Loucy (cell line): ENCODE results near the gene MRPS2.

ENCODE experiments used
- H2AFZ ChIP-seq: fragments of 200-600 bp; sonication (generic); 2 replicates; pipeline ENCODE4 v1.6.0; 2016; ENCODE audit warnings: antibody characterized with exemption, mild to moderate bottlenecking, low read length, moderate library complexity
- H3F3A ChIP-seq: fragments of 200-600 bp; 2 replicates; pipeline ENCODE4 v1.6.0; 2016; ENCODE audit warnings: antibody characterized with exemption, low read depth, mild to moderate bottlenecking
- H3K27me3 ChIP-seq: fragments of 200-600 bp; sonication (generic); 2 replicates; pipeline ENCODE4 v1.6.1; 2014; ENCODE audit warnings: low read length, mild to moderate bottlenecking; ENCODE audit not compliant: insufficient read depth, poor library complexity, severe bottlenecking
- H3K36me3 ChIP-seq: fragments of 200-600 bp; sonication (generic); 2 replicates; pipeline ENCODE4 v1.6.1; 2016; ENCODE audit warnings: low read length; ENCODE audit not compliant: insufficient read depth
- H3K4me1 ChIP-seq: fragments of 200-600 bp; sonication (generic); 2 replicates; pipeline ENCODE4 v1.5.1; 2014; ENCODE audit warnings: low read length, mild to moderate bottlenecking; ENCODE audit not compliant: insufficient read depth, poor library complexity, severe bottlenecking
- H3K4me2 ChIP-seq: fragments of 200-600 bp; sonication (generic); 2 replicates; pipeline ENCODE4 v1.6.0; 2014; ENCODE audit warnings: antibody characterized with exemption, low read length, low read depth, mild to moderate bottlenecking; ENCODE audit not compliant: poor library complexity, severe bottlenecking
- H3K4me3 ChIP-seq: fragments of 200-600 bp; sonication (generic); 2 replicates; pipeline ENCODE4 v1.5.1; 2014; ENCODE audit warnings: low read length, mild to moderate bottlenecking, mixed read lengths; ENCODE audit not compliant: poor library complexity, severe bottlenecking
- H3K79me2 ChIP-seq: fragments of 200-600 bp; sonication (generic); 2 replicates; pipeline ENCODE4 v1.6.1; 2014; ENCODE audit warnings: low read length; ENCODE audit not compliant: insufficient read depth
- H3K9ac ChIP-seq: fragments of 200-600 bp; sonication (generic); 2 replicates; pipeline ENCODE4 v1.6.0; 2014; ENCODE audit warnings: mild to moderate bottlenecking, low read depth, low read length, moderate library complexity; ENCODE audit not compliant: poor library complexity, severe bottlenecking
- H3K9me2 ChIP-seq: fragments of 200-600 bp; sonication (generic); replicated peaks from 2 replicates; pipeline ENCODE4 v1.6.1; 2016; ENCODE audit warnings: low read depth, low read length, mixed read lengths
- H3K9me3 ChIP-seq: fragments of 200-600 bp; sonication (generic); 2 replicates; pipeline ENCODE4 v1.6.1; 2014; ENCODE audit warnings: mild to moderate bottlenecking, antibody characterized with exemption, low read length, low read depth; ENCODE audit not compliant: insufficient read depth
- H4K20me1 ChIP-seq: fragments of 200-600 bp; sonication (generic); 2 replicates; pipeline ENCODE4 v1.6.0; 2014; ENCODE audit warnings: antibody characterized with exemption, low read length, mild to moderate bottlenecking; ENCODE audit not compliant: insufficient read depth, poor library complexity, severe bottlenecking
- CTCF ChIP-seq: fragments of 200-600 bp; sonication (generic); conservative IDR thresholded peaks from 2 replicates; pipeline ENCODE4 v1.5.1; 2014; ENCODE audit warnings: mild to moderate bottlenecking, antibody characterized with exemption, low read length
- EZH2phosphoT487 ChIP-seq: fragments of 200-600 bp; IDR thresholded peaks from 2 replicates; pipeline ENCODE4 v1.6.1; 2018; ENCODE audit warnings: antibody characterized with exemption, mild to moderate bottlenecking, moderate library complexity, borderline replicate concordance

The MRPS2 gene

GRCh38 chr9:135507104-135508035, 6.9 kb downstream of the MRPS2 start:
- no peaks in the 10 kb centered on the region for H3K9me2 ChIP-seq
- H3K9ac ChIP-seq, result no peak overlapping the region
- H4K20me1 ChIP-seq, result peaks cover 17% of the 10 kb centered on the region
- TF ChIP-seq EZH2phosphoT487, result no peak
- TF ChIP-seq CTCF, result no peak
- H3K9me3 ChIP-seq, result no peaks in the 10 kb centered on the region
- no peak overlapping the region for H3K4me2 ChIP-seq
- peaks cover 8% of the 10 kb centered on the region for H3K79me2 ChIP-seq
- no peaks in the 10 kb centered on the region for H3K27me3 ChIP-seq
- H3K36me3 ChIP-seq, result peaks cover 24% of the 10 kb centered on the region; the same call in 1 of the 2 replicates
- no peak overlapping the region for H3K4me3 ChIP-seq
- H2AFZ ChIP-seq, result no peak overlapping the region
- H3F3A ChIP-seq, result no peaks in the 10 kb centered on the region
- no peaks in the 10 kb centered on the region for H3K4me1 ChIP-seq

GRCh38 chr9:135508211-135508820, 7.8 kb downstream of the MRPS2 start:
- H3K79me2 ChIP-seq, result no peaks in the 10 kb centered on the region
- H3K9me3 ChIP-seq, result no peaks in the 10 kb centered on the region
- H4K20me1 ChIP-seq, result peaks cover 8% of the 10 kb centered on the region
- H3K27me3 ChIP-seq, result no peaks in the 10 kb centered on the region
- no peak overlapping the region for H2AFZ ChIP-seq
- no peaks in the 10 kb centered on the region for H3F3A ChIP-seq
- TF ChIP-seq EZH2phosphoT487 (no peak), CTCF (no peak)
- no peak overlapping the region for H3K4me3 ChIP-seq
- no peaks in the 10 kb centered on the region for H3K9me2 ChIP-seq
- H3K36me3 ChIP-seq, result peaks cover 20% of the 10 kb centered on the region; the same call in 1 of the 2 replicates
- no peaks in the 10 kb centered on the region for H3K4me1 ChIP-seq
- no peak overlapping the region for H3K9ac ChIP-seq
- no peak overlapping the region for H3K4me2 ChIP-seq

GRCh38 chr9:135509458-135509857, 9.0 kb downstream of the MRPS2 start:
- TF ChIP-seq CTCF, result no peak
- TF ChIP-seq EZH2phosphoT487, result no peak
- H3K36me3 ChIP-seq, result peaks cover 9% of the 10 kb centered on the region; the same call in 1 of the 2 replicates
- no peaks in the 10 kb centered on the region for H3F3A ChIP-seq
- no peaks in the 10 kb centered on the region for H3K27me3 ChIP-seq
- no peak overlapping the region for H2AFZ ChIP-seq
- H3K4me3 ChIP-seq, result no peak overlapping the region
- no peaks in the 10 kb centered on the region for H3K4me1 ChIP-seq
- no peaks in the 10 kb centered on the region for H3K9me2 ChIP-seq
- no peak overlapping the region for H3K4me2 ChIP-seq
- H3K79me2 ChIP-seq, result no peaks in the 10 kb centered on the region
- H3K9ac ChIP-seq, result no peak overlapping the region
- H3K9me3 ChIP-seq, result no peaks in the 10 kb centered on the region
- H4K20me1 ChIP-seq, result peaks cover 6% of the 10 kb centered on the region
